Nephron (organoid): ENCODE measurements around the gene VWA5B1.

Source experiments
- H3K27ac Mint-ChIP-seq, 3 experiments: 2 replicates each; pipeline ENCODE4 v1.8.0; 2020; ENCODE audit warnings: mixed read lengths in 3 of 3, mild to moderate bottlenecking in 2 of 3, moderate library complexity in 1 of 3
- H3K27me3 Mint-ChIP-seq: 2 replicates; pipeline ENCODE4 v1.8.0; 2021; ENCODE audit warnings: low read depth, mild to moderate bottlenecking, moderate library complexity, mixed read lengths
- H3K36me3 Mint-ChIP-seq: 2 replicates; pipeline ENCODE4 v1.8.0; 2020; ENCODE audit warnings: low read depth, mixed read lengths
- H3K4me1 Mint-ChIP-seq: 2 replicates; pipeline ENCODE4 v1.8.0; 2020; ENCODE audit warnings: mixed read lengths
- H3K4me3 Mint-ChIP-seq, 3 experiments: 2 replicates each; pipeline ENCODE4 v1.8.0; 2020; ENCODE audit warnings: mild to moderate bottlenecking in 3 of 3, mixed read lengths in 3 of 3, moderate library complexity in 2 of 3
- H3K9me3 Mint-ChIP-seq: 2 replicates; pipeline ENCODE4 v1.8.0; 2020; ENCODE audit warnings: mixed read lengths
- CTCF ChIP-seq, 3 experiments: fragments of 200-600 bp; sonication (generic); IDR thresholded peaks; one replicate each; pipeline ENCODE4 v1.5.0; 2021; ENCODE audit warnings: antibody characterized with exemption in 3 of 3; ENCODE audit not compliant: unreplicated experiment in 3 of 3

The VWA5B1 gene

GRCh38 chr1:20255666-20256065, 35.0 kb upstream of the VWA5B1 start:
- Mint-ChIP-seq H3K27ac (no peak overlapping the region), H3K36me3 (no peaks in the 10 kb centered on the region), H3K4me3 (no peak overlapping the region), H3K4me1 (peaks cover 7% of the 10 kb centered on the region), H3K9me3 (no peaks in the 10 kb centered on the region), H3K27me3 (peaks cover 7% of the 10 kb centered on the region)
- no peak for TF ChIP-seq CTCF (IDR thresholded peaks at IDR 0.05; ENCODE audit: unreplicated experiment in 3 of 3)

- Mint-ChIP-seq H3K27ac (no peak overlapping the region), H3K36me3 (no peaks in the 10 kb centered on the region), H3K9me3 (no peaks in the 10 kb centered on the region), H3K4me1 (peaks cover 7% of the 10 kb centered on the region), H3K27me3 (peaks cover 14% of the 10 kb centered on the region), H3K4me3 (no peak overlapping the region)
- no peak for TF ChIP-seq CTCF (IDR thresholded peaks at IDR 0.05; ENCODE audit: unreplicated experiment in 3 of 3)
Observed at GRCh38 chr1:20259646-20260045, 31.0 kb upstream of the VWA5B1 start.

GRCh38 chr1:20261095-20261494, 29.6 kb upstream of the VWA5B1 start:
- H3K4me3 Mint-ChIP-seq = no peak overlapping the region
- TF ChIP-seq CTCF (IDR thresholded peaks at IDR 0.05; ENCODE audit: unreplicated experiment in 3 of 3) = no peak
- H3K27ac Mint-ChIP-seq = no peak overlapping the region
- H3K4me1 Mint-ChIP-seq = peaks cover 9% of the 10 kb centered on the region
- H3K36me3 Mint-ChIP-seq = no peaks in the 10 kb centered on the region
- H3K27me3 Mint-ChIP-seq = peaks cover 7% of the 10 kb centered on the region
- no peaks in the 10 kb centered on the region for H3K9me3 Mint-ChIP-seq

GRCh38 chr1:20262810-20263534, 27.7 kb upstream of the VWA5B1 start:
- Mint-ChIP-seq H3K4me3 (no peak overlapping the region), H3K27ac (no peak overlapping the region), H3K9me3 (no peaks in the 10 kb centered on the region), H3K36me3 (no peaks in the 10 kb centered on the region), H3K4me1 (peaks cover 13% of the 10 kb centered on the region), H3K27me3 (peaks cover 7% of the 10 kb centered on the region)
- TF ChIP-seq CTCF (IDR thresholded peaks at IDR 0.05; ENCODE audit: unreplicated experiment in 3 of 3) = no peak

- peak overlapping the region in 2 of 3 experiments; percentile 41 to 57 for H3K27ac Mint-ChIP-seq
- H3K4me1 Mint-ChIP-seq = peaks cover 13% of the 10 kb centered on the region
- H3K36me3 Mint-ChIP-seq = no peaks in the 10 kb centered on the region
Observed at GRCh38 chr1:20265250-20265649, 25.4 kb upstream of the VWA5B1 start.

More at GRCh38 chr1:20265250-20265649, 25.4 kb upstream of the VWA5B1 start:
- H3K9me3 Mint-ChIP-seq = peaks cover 4% of the 10 kb centered on the region
- peaks cover 7% of the 10 kb centered on the region for H3K27me3 Mint-ChIP-seq
- H3K4me3 Mint-ChIP-seq = no peak overlapping the region
- no peak for TF ChIP-seq CTCF (IDR thresholded peaks at IDR 0.05; ENCODE audit: unreplicated experiment in 3 of 3)
